Anterior cingulate cortex (tissue), 58 donors: ENCODE data around the gene SMIM43.
"Not testable (repeated sequence)": the region's sequence is repeated elsewhere in the genome, so short reads cannot be mapped to it uniquely, and the experiment has no call there.

Source experiments
- DNase-seq, 58 donors: peaks; one replicate each; lab custom pipeline; 2025; lab: John Stamatoyannopoulos, UW

Gene SMIM43

GRCh38 chr4:121738780-121739535 is 26.0 kb downstream of the SMIM43 start:
- DNase-seq = peak in 1 of 58 donors; percentile 4

GRCh38 chr4:121737846-121738554 is 27.0 kb downstream of the SMIM43 start:
- DNase-seq = peak in 1 of 58 donors; percentile 7

- DNase-seq = peak in 5 of 58 donors; percentile 1 to 49 (median 22)
These were observed 28.1 kb downstream of the SMIM43 start for GRCh38 chr4:121736735-121737351.

- DNase-seq = peak in 6 of 58 donors; percentile 5 to 61 (median 24)
These were observed 30.4 kb downstream of the SMIM43 start for GRCh38 chr4:121734571-121734970.

GRCh38 chr4:121733942-121734341 is 31.0 kb downstream of the SMIM43 start:
- DNase-seq = no peak

- not testable (repeated sequence) for DNase-seq
These were observed 35.2 kb downstream of the SMIM43 start for GRCh38 chr4:121729753-121730152.

GRCh38 chr4:121728798-121729226 is 36.2 kb downstream of the SMIM43 start:
- no peak for DNase-seq

GRCh38 chr4:121728066-121728465 is 36.9 kb downstream of the SMIM43 start:
- no peak for DNase-seq

- peak in 1 of 58 donors; percentile 31 for DNase-seq
These were observed 38.2 kb downstream of the SMIM43 start for GRCh38 chr4:121726642-121727268.

GRCh38 chr4:121724671-121725070 is 40.3 kb downstream of the SMIM43 start:
- DNase-seq = no peak

- DNase-seq = no peak
These were observed 43.3 kb downstream of the SMIM43 start for GRCh38 chr4:121721700-121722099.

GRCh38 chr4:121720109-121720508 is 44.9 kb downstream of the SMIM43 start:
- DNase-seq = no peak

GRCh38 chr4:121717680-121718237 is 47.2 kb downstream of the SMIM43 start:
- no peak for DNase-seq

- no peak for DNase-seq
These were observed 50.4 kb downstream of the SMIM43 start for GRCh38 chr4:121714548-121714947.

- DNase-seq = no peak
These were observed 52.2 kb downstream of the SMIM43 start for GRCh38 chr4:121712783-121713182.

GRCh38 chr4:121712001-121712651 is 52.8 kb downstream of the SMIM43 start:
- no peak for DNase-seq

- DNase-seq = peak in 53 of 58 donors; percentile 5 to 83 (median 27)
These were observed 53.5 kb downstream of the SMIM43 start for GRCh38 chr4:121711263-121712000.

- DNase-seq = no peak
These were observed 55.1 kb downstream of the SMIM43 start for GRCh38 chr4:121709766-121710405.
